ENCODE measurements around the gene FAM78B. TPM values are rescaled to one million over a fixed set of nuclear protein-coding genes. Genes with fewer than 3 reads are reported as not detected.

The FAM78B gene
- polyA plus RNA-seq, 3 donors: not detected

DNA sequence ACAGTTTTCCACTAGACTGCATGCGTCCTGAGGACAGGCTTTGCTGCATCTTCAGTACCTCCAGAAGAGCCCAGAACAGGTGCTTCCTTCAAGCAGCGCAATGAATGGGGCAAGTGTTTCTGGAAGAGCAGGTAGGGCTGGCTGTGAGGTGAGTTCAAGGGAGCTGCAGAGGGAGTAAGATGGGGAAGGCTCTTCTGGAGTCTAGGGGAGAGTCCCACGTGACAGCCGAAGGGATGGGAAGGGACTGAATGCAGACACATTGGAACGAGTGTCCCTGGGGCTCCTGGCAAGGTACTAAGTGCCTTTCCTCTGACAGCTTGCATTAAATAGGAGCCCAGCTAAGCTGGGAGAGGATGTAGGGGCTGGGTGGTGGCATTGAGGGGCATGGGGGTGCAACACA lies 84.2 kb downstream of the FAM78B start:
- Histone ChIP-seq H2AFZ (ENCODE audit: insufficient read depth, low read depth, low read length, poor library complexity, severe bottlenecking) (no peak overlapping the region), H3K4me2 (replicated peaks; ENCODE audit: extremely low read depth, low read length, poor library complexity, severe bottlenecking) (no peak overlapping the region), H3K4me1 (ENCODE audit: control insufficient read depth in 1 of 2, insufficient read depth in 2 of 2, low read length in 2 of 2) (no peaks in the 10 kb centered on the region), H3K27me3 (ENCODE audit: control insufficient read depth in 2 of 2, insufficient read depth in 2 of 2, low read length in 2 of 2) (no peaks in the 10 kb centered on the region), H3K27ac (ENCODE audit: low read depth in 1 of 2, low read length in 2 of 2) (no peak overlapping the region), H3K9ac (ENCODE audit: insufficient read depth, low read length, poor library complexity, severe bottlenecking) (no peak overlapping the region), H3K9me3 (replicated peaks in 1 of 2; ENCODE audit: control insufficient read depth in 1 of 2, insufficient read depth in 1 of 2, low read length in 2 of 2) (no peaks in the 10 kb centered on the region), H3K79me2 (ENCODE audit: insufficient read depth, low read length) (no peaks in the 10 kb centered on the region), H3K36me3 (replicated peaks in 1 of 2; ENCODE audit: control insufficient read depth in 1 of 2, insufficient read depth in 2 of 2, low read length in 2 of 2) (no peaks in the 10 kb centered on the region), H3K4me3 (replicated peaks in 1 of 3; ENCODE audit: low read depth in 2 of 3, low read length in 3 of 3) (no peak overlapping the region), H4K20me1 (ENCODE audit: insufficient read depth, low read length) (no peaks in the 10 kb centered on the region)
- H3K27ac Mint-ChIP-seq: no peak overlapping the region
- H3K9me3 Mint-ChIP-seq: peaks cover 0 to 5% (median 3%) of the 10 kb centered on the region in 7 donors
- H3K27me3 Mint-ChIP-seq (ENCODE audit: low read depth in 3 of 3): peaks cover 0 to 7% (median 3%) of the 10 kb centered on the region in 3 donors
- intact Hi-C loops (cut with micrococcal nuclease): no loop called here
- 95% methylated on average over 5 of the region's 5 CpGs for WGBS (ENCODE audit: insufficient coverage)
- H3K36me3 Mint-ChIP-seq: no peaks in the 10 kb centered on the region
- no peak overlapping the region for H3K4me3 Mint-ChIP-seq
- no peak for DNase-seq
- TF ChIP-seq, protein P1, sequence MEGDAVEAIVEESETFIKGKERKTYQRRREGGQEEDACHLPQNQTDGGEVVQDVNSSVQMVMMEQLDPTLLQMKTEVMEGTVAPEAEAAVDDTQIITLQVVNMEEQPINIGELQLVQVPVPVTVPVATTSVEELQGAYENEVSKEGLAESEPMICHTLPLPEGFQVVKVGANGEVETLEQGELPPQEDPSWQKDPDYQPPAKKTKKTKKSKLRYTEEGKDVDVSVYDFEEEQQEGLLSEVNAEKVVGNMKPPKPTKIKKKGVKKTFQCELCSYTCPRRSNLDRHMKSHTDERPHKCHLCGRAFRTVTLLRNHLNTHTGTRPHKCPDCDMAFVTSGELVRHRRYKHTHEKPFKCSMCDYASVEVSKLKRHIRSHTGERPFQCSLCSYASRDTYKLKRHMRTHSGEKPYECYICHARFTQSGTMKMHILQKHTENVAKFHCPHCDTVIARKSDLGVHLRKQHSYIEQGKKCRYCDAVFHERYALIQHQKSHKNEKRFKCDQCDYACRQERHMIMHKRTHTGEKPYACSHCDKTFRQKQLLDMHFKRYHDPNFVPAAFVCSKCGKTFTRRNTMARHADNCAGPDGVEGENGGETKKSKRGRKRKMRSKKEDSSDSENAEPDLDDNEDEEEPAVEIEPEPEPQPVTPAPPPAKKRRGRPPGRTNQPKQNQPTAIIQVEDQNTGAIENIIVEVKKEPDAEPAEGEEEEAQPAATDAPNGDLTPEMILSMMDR (IDR thresholded peaks at IDR 0.05): no peak
- H3K4me1 Mint-ChIP-seq: peaks cover 3% of the 10 kb centered on the region

- H3K27ac ChIP-seq (ENCODE audit: low read depth in 1 of 2, low read length in 2 of 2): no peak overlapping the region
- peaks cover 0 to 5% (median 3%) of the 10 kb centered on the region in 7 donors for H3K9me3 Mint-ChIP-seq
- H3K9ac ChIP-seq (ENCODE audit: insufficient read depth, low read length, poor library complexity, severe bottlenecking): no peak overlapping the region
- no peak overlapping the region for H3K4me3 Mint-ChIP-seq
- H3K9me3 ChIP-seq (replicated peaks in 1 of 2; ENCODE audit: control insufficient read depth in 1 of 2, insufficient read depth in 1 of 2, low read length in 2 of 2): no peaks in the 10 kb centered on the region
- peaks cover 3% of the 10 kb centered on the region for H3K4me1 Mint-ChIP-seq
- intact Hi-C loops (cut with micrococcal nuclease): no loop called here
- no peak overlapping the region for H3K27ac Mint-ChIP-seq
- no peak overlapping the region for H3K4me2 ChIP-seq (replicated peaks; ENCODE audit: extremely low read depth, low read length, poor library complexity, severe bottlenecking)
- no peaks in the 10 kb centered on the region for H3K36me3 ChIP-seq (replicated peaks in 1 of 2; ENCODE audit: control insufficient read depth in 1 of 2, insufficient read depth in 2 of 2, low read length in 2 of 2)
- H3K36me3 Mint-ChIP-seq: no peaks in the 10 kb centered on the region
- TF ChIP-seq, protein P1 (IDR thresholded peaks at IDR 0.05): no peak
- H3K4me1 ChIP-seq (ENCODE audit: control insufficient read depth in 1 of 2, insufficient read depth in 2 of 2, low read length in 2 of 2): no peaks in the 10 kb centered on the region
- 56% methylated on average over 11 of the region's 14 CpGs for WGBS (ENCODE audit: insufficient coverage)
- H3K27me3 ChIP-seq (ENCODE audit: control insufficient read depth in 2 of 2, insufficient read depth in 2 of 2, low read length in 2 of 2): no peaks in the 10 kb centered on the region
- H3K27me3 Mint-ChIP-seq (ENCODE audit: low read depth in 3 of 3): peaks cover 0 to 7% (median 3%) of the 10 kb centered on the region in 3 donors
- no peak overlapping the region for H2AFZ ChIP-seq (ENCODE audit: insufficient read depth, low read depth, low read length, poor library complexity, severe bottlenecking)
- no peak overlapping the region for H3K4me3 ChIP-seq (replicated peaks in 1 of 3; ENCODE audit: low read depth in 2 of 3, low read length in 3 of 3)
- DNase-seq: no peak
- H3K79me2 ChIP-seq (ENCODE audit: insufficient read depth, low read length): no peaks in the 10 kb centered on the region
- no peaks in the 10 kb centered on the region for H4K20me1 ChIP-seq (ENCODE audit: insufficient read depth, low read length)
Observed at GRCh38 chr1:166080967-166081870, 85.6 kb downstream of the FAM78B start.
